OCI-LY3 (cell line): ENCODE results near the gene PRKAR1B.

Source experiments
- H2AFZ ChIP-seq: fragments of 200-600, 300-600 bp; shearing (Covaris generic); 2 replicates; pipeline ENCODE4 v1.6.0; 2014; ENCODE audit warnings: antibody characterized with exemption, low read depth, low read length
- H3K27ac ChIP-seq: fragments of 200-600, 300-600 bp; sonication (generic); 2 replicates; pipeline ENCODE4 v1.5.1; 2014; ENCODE audit warnings: mild to moderate bottlenecking, low read length, moderate library complexity, mixed read lengths
- H3K27me3 ChIP-seq: fragments of 200-600, 300-600 bp; sonication (generic); 2 replicates; pipeline ENCODE4 v1.6.1; 2014; ENCODE audit warnings: low read depth, low read length, mixed read lengths
- H3K36me3 ChIP-seq: fragments of 200-600, 300-600 bp; sonication (generic); replicated peaks from 2 replicates; pipeline ENCODE3; 2014; ENCODE audit warnings: low read depth, low read length, mixed read lengths
- H3K4me1 ChIP-seq: fragments of 300-600, 200-600 bp; sonication (generic); 2 replicates; pipeline ENCODE4 v1.6.1; 2014; ENCODE audit warnings: low read length, mixed read lengths
- H3K4me2 ChIP-seq: fragments of 200-600, 300-600 bp; sonication (generic); 2 replicates; pipeline ENCODE4 v1.6.1; 2014; ENCODE audit warnings: low read length, mixed read lengths
- H3K4me3 ChIP-seq: fragments of 300-600, 200-600 bp; sonication (generic); 2 replicates; pipeline ENCODE4 v1.5.1; 2014; ENCODE audit warnings: antibody characterized with exemption, mild to moderate bottlenecking, low read length, moderate library complexity
- H3K79me2 ChIP-seq: fragments of 300-600, 200-600 bp; shearing (Covaris generic); 2 replicates; pipeline ENCODE4 v1.6.1; 2014; ENCODE audit warnings: mild to moderate bottlenecking, low read length, mixed read lengths
- H3K9ac ChIP-seq: fragments of 300-600, 200-600 bp; shearing (Covaris generic); 2 replicates; pipeline ENCODE4 v1.6.0; 2014; ENCODE audit warnings: mild to moderate bottlenecking, low read length, moderate library complexity
- H3K9me3 ChIP-seq: fragments of 200-600, 300-600 bp; shearing (Covaris generic); 2 replicates; pipeline ENCODE4 v1.6.1; 2014; ENCODE audit warnings: low read length, mixed read lengths; ENCODE audit not compliant: insufficient read depth
- H4K20me1 ChIP-seq: fragments of 200-600, 300-600 bp; sonication (generic); 2 replicates; pipeline ENCODE4 v1.6.1; 2016; ENCODE audit warnings: low read length, mixed read lengths; ENCODE audit not compliant: insufficient read depth
- CTCF ChIP-seq: fragments of 200-600, 300-600 bp; sonication (generic); IDR thresholded peaks from 2 replicates; pipeline ENCODE4 v1.5.1; 2014; ENCODE audit warnings: antibody characterized with exemption, low read length, low read depth
- EZH2phosphoT487 ChIP-seq: fragments of 200-600 bp; shearing (Covaris generic); IDR thresholded peaks from 2 replicates; pipeline ENCODE4 v1.6.1; 2018; ENCODE audit warnings: antibody characterized with exemption, mixed run types, low read depth

PRKAR1B gene

GRCh38 chr7:750111-750905 is 23.2 kb upstream of the PRKAR1B start:
- H3K9ac ChIP-seq, result no peak overlapping the region
- no peaks in the 10 kb centered on the region for H3K9me3 ChIP-seq
- H3K4me2 ChIP-seq, result no peak overlapping the region
- H3K27me3 ChIP-seq, result no peaks in the 10 kb centered on the region
- no peak overlapping the region for H3K4me3 ChIP-seq
- no peak overlapping the region for H3K27ac ChIP-seq
- no peaks in the 10 kb centered on the region for H3K4me1 ChIP-seq
- H3K79me2 ChIP-seq, result peaks cover 16% of the 10 kb centered on the region
- peaks cover 6% of the 10 kb centered on the region for H3K36me3 ChIP-seq
- no peak for TF ChIP-seq EZH2phosphoT487
- TF ChIP-seq CTCF, result no peak
- H2AFZ ChIP-seq, result no peak overlapping the region
- no peaks in the 10 kb centered on the region for H4K20me1 ChIP-seq

- peaks cover 11% of the 10 kb centered on the region for H3K36me3 ChIP-seq
- no peak overlapping the region for H3K4me2 ChIP-seq
- no peaks in the 10 kb centered on the region for H3K9me3 ChIP-seq
- no peaks in the 10 kb centered on the region for H3K4me1 ChIP-seq
- H3K79me2 ChIP-seq, result peaks cover 16% of the 10 kb centered on the region
- H3K27me3 ChIP-seq, result no peaks in the 10 kb centered on the region
- H4K20me1 ChIP-seq, result no peaks in the 10 kb centered on the region
- H3K9ac ChIP-seq, result no peak overlapping the region
- TF ChIP-seq CTCF (no peak), EZH2phosphoT487 (no peak)
- H2AFZ ChIP-seq, result no peak overlapping the region
- H3K27ac ChIP-seq, result no peak overlapping the region
- no peak overlapping the region for H3K4me3 ChIP-seq
Measured at GRCh38 chr7:749140-749551, 22.1 kb upstream of the PRKAR1B start.

GRCh38 chr7:748446-748845 is 21.4 kb upstream of the PRKAR1B start:
- Histone ChIP-seq H3K4me3 (no peak overlapping the region), H3K79me2 (peaks cover 16% of the 10 kb centered on the region), H3K36me3 (peaks cover 11% of the 10 kb centered on the region)

GRCh38 chr7:747186-747585 is 20.1 kb upstream of the PRKAR1B start:
- Histone ChIP-seq H3K27ac (no peak overlapping the region), H4K20me1 (no peaks in the 10 kb centered on the region), H3K9ac (no peak overlapping the region), H3K4me3 (no peak overlapping the region), H3K27me3 (no peaks in the 10 kb centered on the region), H3K36me3 (peaks cover 11% of the 10 kb centered on the region), H3K4me2 (no peak overlapping the region), H3K9me3 (no peaks in the 10 kb centered on the region), H3K79me2 (peaks cover 16% of the 10 kb centered on the region), H2AFZ (no peak overlapping the region), H3K4me1 (no peaks in the 10 kb centered on the region)
- TF ChIP-seq EZH2phosphoT487 (no peak), CTCF (no peak)

More at GRCh38 chr7:748446-748845, 21.4 kb upstream of the PRKAR1B start:
- no peak for TF ChIP-seq CTCF
- no peak for TF ChIP-seq EZH2phosphoT487
- Histone ChIP-seq H2AFZ (no peak overlapping the region), H3K9me3 (no peaks in the 10 kb centered on the region), H4K20me1 (no peaks in the 10 kb centered on the region), H3K9ac (no peak overlapping the region), H3K4me1 (no peaks in the 10 kb centered on the region), H3K27me3 (no peaks in the 10 kb centered on the region), H3K4me2 (no peak overlapping the region), H3K27ac (no peak overlapping the region)
